CD14-positive monocyte (primary cell): ENCODE data around the gene UVRAG. TPM values are rescaled to one million over a fixed set of nuclear protein-coding genes. Genes with fewer than 3 reads are reported as not detected.

Experiments used
- DNase-seq, 3 donors: peaks; one replicate each; pipeline ENCODE4 v3.0.0-alpha.2; 2011 to 2022
- H2AFZ ChIP-seq: 2 replicates; pipeline ENCODE4 v1.6.0; 2012; ENCODE audit warnings: mild to moderate bottlenecking, low read depth, low read length, inconsistent platforms; ENCODE audit not compliant: insufficient read depth, poor library complexity, severe bottlenecking
- H3K27ac ChIP-seq, 2 donors: 1 replicate in 1 of 2; 2 replicates in 1 of 2; pipeline ENCODE4 v1.5.1; 2012 to 2013; ENCODE audit warnings: low read length in 2 of 2, control low read depth in 1 of 2, inconsistent platforms in 1 of 2, low read depth in 1 of 2, mild to moderate bottlenecking in 1 of 2
- H3K27me3 ChIP-seq, 2 donors: one replicate each; pipeline versions ENCODE4 v1.6.0 to v1.6.1; 2011 to 2013; ENCODE audit warnings: low read length in 2 of 2; ENCODE audit not compliant: control insufficient read depth in 2 of 2, insufficient read depth in 2 of 2
- H3K36me3 ChIP-seq, 2 donors: replicated peaks in 1 of 2; 1 replicate in 1 of 2; 2 replicates in 1 of 2; pipeline versions ENCODE4 v1.5.1 to v1.6.1; 2012 to 2013; ENCODE audit warnings: low read length in 2 of 2, control low read depth in 1 of 2, inconsistent platforms in 1 of 2, mild to moderate bottlenecking in 1 of 2; ENCODE audit not compliant: insufficient read depth in 2 of 2, control insufficient read depth in 1 of 2
- H3K4me1 ChIP-seq, 2 donors: 1 replicate in 1 of 2; 2 replicates in 1 of 2; pipeline versions ENCODE4 v1.5.1 to v1.6.1; 2012 to 2013; ENCODE audit warnings: low read length in 2 of 2, control low read depth in 1 of 2, inconsistent platforms in 1 of 2, mild to moderate bottlenecking in 1 of 2, moderate library complexity in 1 of 2; ENCODE audit not compliant: insufficient read depth in 2 of 2, control insufficient read depth in 1 of 2
- H3K4me2 ChIP-seq: replicated peaks from 2 replicates; pipeline ENCODE3; 2012; ENCODE audit warnings: low read length, moderate library complexity, mild to moderate bottlenecking; ENCODE audit not compliant: poor library complexity, severe bottlenecking; ENCODE audit errors: extremely low read depth
- H3K4me3 ChIP-seq, 3 experiments: fragments of 200-600 bp in 1 of 3; sonication (generic) in 1 of 3; replicated peaks in 1 of 3; 1 replicate in 2 of 3; 2 replicates in 1 of 3; pipeline ENCODE4 v1.5.1; 2011 to 2013; ENCODE audit warnings: low read length in 3 of 3, mild to moderate bottlenecking in 3 of 3, control low read depth in 2 of 3, low read depth in 2 of 3, inconsistent platforms in 1 of 3, moderate library complexity in 1 of 3
- H3K79me2 ChIP-seq: 2 replicates; pipeline ENCODE4 v1.6.0; 2012; ENCODE audit warnings: mild to moderate bottlenecking, control low read depth, inconsistent platforms, low read length, moderate library complexity; ENCODE audit not compliant: insufficient read depth
- H3K9ac ChIP-seq: 2 replicates; pipeline ENCODE4 v1.6.0; 2017; ENCODE audit warnings: low read length, mild to moderate bottlenecking; ENCODE audit not compliant: insufficient read depth, poor library complexity, severe bottlenecking
- H3K9me3 ChIP-seq, 2 donors: replicated peaks in 1 of 2; 1 replicate in 1 of 2; 2 replicates in 1 of 2; pipeline versions ENCODE4 v1.5.1 to v1.6.1; 2012 to 2013; ENCODE audit warnings: low read length in 2 of 2, control low read depth in 1 of 2; ENCODE audit not compliant: control insufficient read depth in 1 of 2, insufficient read depth in 1 of 2
- H4K20me1 ChIP-seq: 2 replicates; pipeline ENCODE4 v1.6.0; 2012; ENCODE audit warnings: mild to moderate bottlenecking, low read length, control low read depth, moderate library complexity; ENCODE audit not compliant: insufficient read depth
- H3K27ac Mint-ChIP-seq, 7 donors: one replicate each; pipeline ENCODE4 v1.8.0; 2020; ENCODE audit warnings: mild to moderate bottlenecking in 7 of 7, mixed read lengths in 7 of 7, moderate library complexity in 6 of 7, inconsistent platforms in 2 of 7
- H3K27me3 Mint-ChIP-seq, 3 donors: one replicate each; pipeline ENCODE4 v1.8.0; 2021 to 2022; ENCODE audit warnings: low read depth in 3 of 3, mild to moderate bottlenecking in 3 of 3, mixed read lengths in 3 of 3, moderate library complexity in 3 of 3, inconsistent platforms in 1 of 3
- H3K36me3 Mint-ChIP-seq, 2 donors: one replicate each; pipeline ENCODE4 v1.8.0; 2020; ENCODE audit warnings: mixed read lengths in 2 of 2, inconsistent platforms in 1 of 2, mild to moderate bottlenecking in 1 of 2
- H3K4me1 Mint-ChIP-seq: one replicate; pipeline ENCODE4 v1.8.0; 2020; ENCODE audit warnings: mild to moderate bottlenecking, mixed read lengths
- H3K4me3 Mint-ChIP-seq, 2 donors: one replicate each; pipeline ENCODE4 v1.8.0; 2020; ENCODE audit warnings: mild to moderate bottlenecking in 2 of 2, mixed read lengths in 2 of 2, moderate library complexity in 1 of 2
- H3K9me3 Mint-ChIP-seq, 7 donors: one replicate each; pipeline ENCODE4 v1.8.0; 2020 to 2022; ENCODE audit warnings: mixed read lengths in 7 of 7, mild to moderate bottlenecking in 6 of 7, moderate library complexity in 6 of 7, inconsistent platforms in 2 of 7
- WGBS: methylation state at CpG from one replicate; pipeline ENCODE4 v1.1.5; 2013; ENCODE audit warnings: missing lambda C conversion rate; ENCODE audit not compliant: insufficient coverage; 5-methylcytosine and 5-hydroxymethylcytosine counted together
- intact Hi-C, 2 donors: fragments of 100-400 bp; cut with micrococcal nuclease; formaldehyde crosslinking; loops; one replicate each; pipeline versions ENCODE4 v1.15.0 to v1.15.1; 2023
- polyA plus RNA-seq, 3 donors: library from polyadenylated mRNA; depleted of rRNA in 1 of 3; unstranded in 2 of 3; stranded (reverse) in 1 of 3; fragments of 300-500 nt in 2 of 3; fragments of >200 nt in 1 of 3; fragmentation: Illumina TruSeq in 2 of 3; gene quantifications; 1 replicate in 2 of 3; 2 replicates in 1 of 3; pipeline ENCODE4 v1.2.3, GENCODE V29; 2012 to 2021
- TF ChIP-seq, protein P1 (sequence below): fragments of 200-600 bp; IDR thresholded peaks from one replicate; pipeline ENCODE4 v1.8.0; 2022; ENCODE audit warnings: antibody characterized with exemption, mild to moderate bottlenecking

UVRAG gene
- polyA plus RNA-seq, 3 donors, result 13.7 to 20.5 (median 20.0) TPM

DNA sequence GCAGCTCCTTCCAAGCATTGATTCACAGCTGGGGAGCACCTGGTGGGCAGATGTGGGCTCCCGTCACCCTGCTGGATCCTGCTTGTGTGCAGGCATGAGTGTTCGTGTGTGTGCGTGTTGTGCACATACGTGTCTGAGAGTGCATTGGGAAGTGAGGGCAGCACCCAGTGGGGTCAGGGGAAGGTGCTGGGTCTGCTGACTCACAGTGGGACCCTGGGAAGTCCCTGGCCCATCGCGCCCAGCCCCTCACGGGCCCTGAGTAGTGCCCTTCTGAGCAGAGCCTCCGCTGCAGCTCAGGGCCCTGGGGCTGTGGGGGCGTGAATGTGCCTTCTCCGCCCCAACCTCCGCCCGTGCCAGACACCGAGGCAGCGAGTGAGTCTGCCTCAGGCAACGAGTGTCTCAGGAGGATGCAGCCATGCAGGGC lies 354.5 kb downstream of the UVRAG start:
- WGBS, result 96% methylated on average over 10 of the region's 15 CpGs
- Mint-ChIP-seq H3K4me3 (no peak overlapping the region), H3K27me3 (peaks cover 0 to 7% (median 7%) of the 10 kb centered on the region in 3 donors), H3K4me1 (no peaks in the 10 kb centered on the region), H3K27ac (peak overlapping the region in 1 of 7 donors; percentile 41), H3K9me3 (no peaks in the 10 kb centered on the region), H3K36me3 (no peaks in the 10 kb centered on the region)
- no peak overlapping the region for H3K9ac ChIP-seq
- H3K4me3 ChIP-seq, result no peak overlapping the region
- no peaks in the 10 kb centered on the region for H3K27me3 ChIP-seq
- H3K4me1 ChIP-seq, result no peaks in the 10 kb centered on the region
- intact Hi-C loops, result no loop called here
- no peak overlapping the region for H2AFZ ChIP-seq
- no peaks in the 10 kb centered on the region for H4K20me1 ChIP-seq
- TF ChIP-seq, protein P1, sequence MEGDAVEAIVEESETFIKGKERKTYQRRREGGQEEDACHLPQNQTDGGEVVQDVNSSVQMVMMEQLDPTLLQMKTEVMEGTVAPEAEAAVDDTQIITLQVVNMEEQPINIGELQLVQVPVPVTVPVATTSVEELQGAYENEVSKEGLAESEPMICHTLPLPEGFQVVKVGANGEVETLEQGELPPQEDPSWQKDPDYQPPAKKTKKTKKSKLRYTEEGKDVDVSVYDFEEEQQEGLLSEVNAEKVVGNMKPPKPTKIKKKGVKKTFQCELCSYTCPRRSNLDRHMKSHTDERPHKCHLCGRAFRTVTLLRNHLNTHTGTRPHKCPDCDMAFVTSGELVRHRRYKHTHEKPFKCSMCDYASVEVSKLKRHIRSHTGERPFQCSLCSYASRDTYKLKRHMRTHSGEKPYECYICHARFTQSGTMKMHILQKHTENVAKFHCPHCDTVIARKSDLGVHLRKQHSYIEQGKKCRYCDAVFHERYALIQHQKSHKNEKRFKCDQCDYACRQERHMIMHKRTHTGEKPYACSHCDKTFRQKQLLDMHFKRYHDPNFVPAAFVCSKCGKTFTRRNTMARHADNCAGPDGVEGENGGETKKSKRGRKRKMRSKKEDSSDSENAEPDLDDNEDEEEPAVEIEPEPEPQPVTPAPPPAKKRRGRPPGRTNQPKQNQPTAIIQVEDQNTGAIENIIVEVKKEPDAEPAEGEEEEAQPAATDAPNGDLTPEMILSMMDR, result no peak
- no peaks in the 10 kb centered on the region for H3K9me3 ChIP-seq
- no peak overlapping the region for H3K27ac ChIP-seq
- no peaks in the 10 kb centered on the region for H3K79me2 ChIP-seq
- no peak for DNase-seq
- no peaks in the 10 kb centered on the region for H3K36me3 ChIP-seq
- no peak overlapping the region for H3K4me2 ChIP-seq

DNA sequence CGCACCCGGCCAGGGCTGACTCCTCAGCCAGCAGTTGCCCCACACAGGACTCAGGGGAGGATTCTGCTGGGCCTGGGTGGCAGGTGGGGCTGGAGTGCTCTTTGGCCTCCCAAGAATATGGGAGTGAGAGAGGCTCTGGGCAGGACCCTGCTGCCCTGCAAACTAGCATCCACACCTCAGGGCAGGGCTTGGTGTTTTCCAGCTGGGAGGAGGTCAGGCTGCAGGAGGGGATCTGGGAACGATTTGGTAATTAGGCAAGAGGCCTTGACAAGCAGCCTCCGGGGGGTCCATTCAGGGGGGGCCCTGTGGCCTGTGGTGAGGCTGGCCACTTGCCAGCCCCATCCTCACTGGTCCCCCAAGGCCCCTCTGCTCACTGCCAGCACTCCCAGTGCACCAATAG lies 355.5 kb downstream of the UVRAG start:
- Histone ChIP-seq H3K9ac (no peak overlapping the region), H3K4me1 (no peaks in the 10 kb centered on the region), H3K9me3 (no peaks in the 10 kb centered on the region), H3K79me2 (no peaks in the 10 kb centered on the region), H3K27me3 (no peaks in the 10 kb centered on the region), H2AFZ (no peak overlapping the region), H3K27ac (no peak overlapping the region), H3K4me2 (no peak overlapping the region), H4K20me1 (no peaks in the 10 kb centered on the region), H3K4me3 (no peak overlapping the region), H3K36me3 (no peaks in the 10 kb centered on the region)
- no peaks in the 10 kb centered on the region for H3K36me3 Mint-ChIP-seq
- H3K4me1 Mint-ChIP-seq, result no peaks in the 10 kb centered on the region
- H3K9me3 Mint-ChIP-seq, result no peaks in the 10 kb centered on the region
- H3K27ac Mint-ChIP-seq, result no peak overlapping the region
- 100% methylated on average over 2 of the region's 4 CpGs for WGBS
- peaks cover 0 to 7% (median 7%) of the 10 kb centered on the region in 3 donors for H3K27me3 Mint-ChIP-seq
- H3K4me3 Mint-ChIP-seq, result no peak overlapping the region
- TF ChIP-seq, protein P1, result no peak
- intact Hi-C loops, result no loop called here
- no peak for DNase-seq
